ENCODE data around the gene RAD51B.

The RAD51B gene

DNA sequence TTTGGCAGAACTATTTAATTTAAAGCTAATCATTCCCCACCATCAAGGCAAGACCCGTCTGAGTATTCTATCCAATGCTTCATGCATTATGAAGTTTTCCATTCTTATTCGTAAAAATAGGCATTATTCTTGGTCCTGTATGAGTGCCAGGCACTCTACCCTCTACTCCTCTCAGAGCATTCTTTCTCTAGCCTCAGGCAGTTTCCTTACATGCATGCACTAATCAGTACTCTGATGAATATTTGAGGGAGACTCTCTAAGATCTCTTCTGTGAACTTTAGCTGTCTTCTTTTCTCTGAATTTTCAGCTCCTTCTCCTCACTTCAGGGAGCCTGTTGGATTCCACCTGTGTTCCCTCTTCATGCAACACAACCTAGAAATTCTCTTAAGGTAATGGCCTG, 334.7 kb downstream of the RAD51B start:
- no peak for DNase-seq

DNA sequence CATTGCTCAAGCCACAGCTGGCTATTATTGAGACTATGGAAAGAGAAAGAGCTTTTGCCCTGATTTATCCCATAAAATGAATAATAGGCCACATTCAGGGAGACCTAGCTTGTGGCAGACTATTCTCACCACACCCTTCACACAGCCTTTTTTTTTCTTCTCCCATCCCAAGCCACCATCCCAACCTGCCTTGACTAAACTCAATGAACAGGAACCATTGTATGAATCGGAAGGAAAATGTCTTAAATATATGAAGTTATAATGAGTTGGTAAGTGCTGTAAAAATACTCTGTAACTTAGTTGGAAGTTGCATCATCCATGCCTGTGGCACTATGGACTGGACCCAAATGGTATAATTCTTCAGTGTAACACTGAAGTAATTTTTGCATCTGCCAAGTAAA, 338.4 kb downstream of the RAD51B start:
- no peak for DNase-seq

DNA sequence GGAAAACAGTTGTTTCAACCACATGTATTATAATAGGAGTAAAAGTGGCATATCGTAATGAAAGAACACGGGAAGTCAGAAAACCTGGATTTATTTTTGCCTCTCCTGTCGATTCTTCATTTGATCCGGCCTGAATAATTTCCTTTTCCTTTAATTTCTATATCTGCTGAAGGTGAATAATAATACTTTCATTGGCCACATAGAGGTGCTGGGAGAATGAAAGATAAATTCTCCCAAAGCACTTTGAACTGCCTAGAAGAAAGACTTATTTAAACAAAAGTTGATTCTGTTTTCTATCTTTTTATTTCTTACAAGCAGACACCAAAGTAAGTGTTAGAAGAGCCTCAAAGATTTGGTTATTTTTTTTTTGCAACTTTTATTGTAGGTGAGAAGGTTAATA, 339.1 kb downstream of the RAD51B start:
- no peak for DNase-seq

DNA sequence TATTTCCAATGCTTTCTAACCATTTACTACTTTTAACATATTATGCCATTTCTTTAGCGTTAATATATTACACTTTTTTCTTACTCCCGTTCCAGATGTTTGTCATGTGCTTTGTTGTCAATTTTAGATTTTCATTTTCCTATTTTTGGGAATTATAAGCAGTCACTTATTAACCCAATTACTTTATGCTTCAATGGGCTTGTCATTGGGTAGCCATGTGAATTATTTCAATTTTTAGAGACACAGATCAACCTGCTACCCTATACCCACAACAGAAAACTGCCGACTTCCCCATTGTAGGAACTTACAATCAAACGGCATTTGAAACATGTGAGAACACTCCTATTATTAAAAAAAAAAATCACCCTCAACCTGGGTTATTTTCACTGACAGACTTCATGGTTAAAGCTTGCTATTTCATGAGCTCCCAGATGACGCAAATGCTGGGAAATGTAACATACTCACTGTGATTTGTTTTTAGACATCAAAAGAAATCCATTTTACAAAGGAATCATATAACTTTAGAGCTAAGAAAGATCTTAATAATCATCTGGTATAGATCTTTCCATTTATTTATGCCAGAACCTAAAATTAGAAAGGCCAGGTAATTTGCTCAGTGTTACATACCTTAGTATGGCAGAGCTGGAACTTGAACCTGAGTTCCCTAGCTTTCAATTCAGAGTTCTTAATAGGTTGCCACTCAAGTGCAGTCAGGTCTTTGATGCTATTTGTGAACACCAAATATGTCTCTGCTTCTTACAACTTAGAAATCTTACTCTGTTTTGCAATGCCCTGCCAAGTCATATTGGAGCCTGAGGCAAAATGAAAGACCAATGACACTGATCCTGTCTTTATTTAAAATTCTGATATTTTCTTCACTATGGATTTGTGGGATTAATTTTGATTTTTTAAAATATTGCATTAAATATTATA, 340.4 kb downstream of the RAD51B start:
- DNase-seq: no peak

DNA sequence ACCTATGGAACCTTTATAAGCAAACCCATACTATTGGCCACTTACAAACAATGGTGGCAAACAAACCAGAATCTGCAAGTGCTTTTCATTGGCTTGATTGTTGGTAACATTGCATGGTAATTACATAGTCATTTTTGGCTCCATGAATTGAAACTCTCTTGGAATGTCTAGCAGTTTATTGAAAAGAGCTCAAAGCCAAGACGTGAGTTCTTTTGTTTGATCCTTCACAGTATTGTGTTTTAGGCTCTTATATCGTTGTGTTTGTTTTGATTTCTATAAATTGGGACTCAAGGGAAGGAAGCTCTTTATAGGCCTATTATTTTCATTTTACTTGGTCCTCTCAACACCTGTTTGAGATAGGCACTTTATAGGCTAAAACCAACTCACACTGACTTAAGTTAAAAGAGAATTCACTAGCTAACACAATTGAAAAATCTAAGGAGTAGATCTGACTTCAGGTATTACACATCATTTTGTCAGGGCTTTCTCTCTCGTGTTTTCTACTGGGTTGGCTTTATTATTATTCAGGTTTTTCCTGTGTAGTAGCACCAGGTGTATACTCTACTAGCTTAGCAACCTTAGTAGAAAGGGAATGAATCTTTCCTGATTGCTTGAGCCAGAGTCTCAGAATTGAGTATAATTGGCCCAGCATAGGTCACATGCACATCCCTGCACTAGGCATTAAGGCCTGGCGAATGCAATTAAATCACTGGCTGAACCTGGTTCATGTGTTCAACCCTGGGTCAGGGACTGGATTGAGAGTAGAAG, 341.4 kb downstream of the RAD51B start:
- DNase-seq: no peak

DNA sequence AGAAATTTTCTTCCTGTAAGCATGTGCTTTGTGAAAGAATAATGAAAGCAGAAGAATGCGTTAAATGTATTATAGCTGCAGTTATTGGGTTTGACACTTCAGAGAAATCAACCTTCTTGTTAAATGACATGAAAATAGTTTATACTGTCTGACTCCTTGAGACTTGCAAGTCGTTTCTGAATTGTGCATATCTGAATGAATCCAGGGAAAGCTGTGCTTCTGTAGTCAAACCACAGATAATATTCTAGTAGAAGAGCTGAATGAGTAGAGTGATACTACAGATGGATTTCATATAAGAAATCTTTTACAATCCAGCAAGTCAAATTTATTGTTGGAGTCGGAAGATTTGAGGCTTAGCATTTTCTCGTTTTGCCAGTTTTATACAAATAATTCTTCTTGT, 343.3 kb downstream of the RAD51B start:
- no peak for DNase-seq

DNA sequence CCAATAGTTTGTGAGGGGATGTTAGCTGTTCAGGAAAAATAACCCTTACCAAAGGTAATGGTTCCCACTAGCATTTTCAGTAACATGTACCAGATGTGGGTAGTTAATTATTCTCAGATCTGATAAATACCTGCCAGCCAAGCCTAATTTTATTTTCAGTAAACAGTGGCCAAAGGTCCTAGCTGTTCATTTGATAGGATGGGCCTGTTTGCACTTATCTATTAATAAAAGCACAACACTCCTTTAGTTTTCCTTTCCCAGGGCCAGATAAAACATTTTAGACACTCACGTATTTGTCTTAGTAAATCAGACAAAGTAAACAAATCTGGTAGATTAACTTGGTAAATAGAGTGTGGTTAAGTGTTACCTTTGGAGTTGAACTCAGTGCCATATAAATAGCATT, 345.1 kb downstream of the RAD51B start:
- no peak for DNase-seq

DNA sequence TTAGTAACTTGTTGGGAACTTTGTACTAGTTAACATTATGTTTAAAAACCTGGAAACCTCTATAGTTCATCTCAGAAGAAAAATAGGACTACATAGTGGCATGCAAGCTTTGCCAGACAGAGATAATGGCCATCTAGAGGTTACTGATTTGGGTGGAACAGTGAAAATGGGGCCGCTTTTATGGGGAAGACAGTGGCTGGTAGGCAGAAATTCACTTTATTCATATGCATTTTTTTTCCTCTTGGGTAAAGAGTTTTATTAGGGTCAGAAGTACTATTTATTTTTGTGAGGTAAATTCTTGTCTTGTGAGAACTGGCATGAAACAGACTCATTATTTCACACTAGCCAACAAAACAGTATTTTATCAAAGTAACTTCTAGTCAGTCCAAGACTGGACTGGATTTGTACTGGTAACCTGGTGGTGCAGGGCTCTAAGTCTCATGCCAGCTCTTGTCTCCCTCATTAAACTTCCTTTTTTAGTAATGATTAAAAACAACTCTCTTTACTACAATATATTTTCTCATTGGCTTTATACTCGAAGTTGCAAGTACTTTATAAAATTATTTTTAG, 345.8 kb downstream of the RAD51B start:
- no peak for DNase-seq

DNA sequence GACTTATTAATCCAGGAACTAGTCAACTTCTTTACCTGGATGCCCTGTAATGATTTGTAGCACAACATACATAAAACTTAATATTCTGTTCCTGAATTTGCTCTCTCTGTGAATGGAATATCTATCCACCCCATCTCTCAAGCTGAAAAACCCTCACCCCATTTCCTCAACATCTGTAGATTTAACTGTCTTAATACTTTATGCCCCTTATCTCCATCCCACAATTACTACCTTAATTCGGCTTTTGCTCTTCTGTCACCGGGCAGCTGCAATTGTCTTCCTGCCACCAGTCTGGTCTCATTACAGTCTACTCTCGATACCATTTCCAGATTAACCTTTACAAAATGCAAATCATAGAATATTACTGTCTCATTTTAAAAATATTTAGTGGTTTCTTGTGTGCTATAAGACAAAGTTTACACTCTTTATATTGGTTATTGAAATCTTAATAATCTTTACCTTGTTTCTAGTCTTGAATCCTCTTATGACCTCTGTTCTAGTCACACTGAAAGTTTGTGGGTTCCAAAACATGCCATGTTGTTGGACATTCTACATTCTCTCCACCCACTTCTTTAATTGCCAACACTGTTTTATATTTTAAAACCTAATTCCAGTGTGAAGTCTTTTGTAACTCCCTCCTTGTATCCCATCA, 347.3 kb downstream of the RAD51B start:
- no peak for DNase-seq

DNA sequence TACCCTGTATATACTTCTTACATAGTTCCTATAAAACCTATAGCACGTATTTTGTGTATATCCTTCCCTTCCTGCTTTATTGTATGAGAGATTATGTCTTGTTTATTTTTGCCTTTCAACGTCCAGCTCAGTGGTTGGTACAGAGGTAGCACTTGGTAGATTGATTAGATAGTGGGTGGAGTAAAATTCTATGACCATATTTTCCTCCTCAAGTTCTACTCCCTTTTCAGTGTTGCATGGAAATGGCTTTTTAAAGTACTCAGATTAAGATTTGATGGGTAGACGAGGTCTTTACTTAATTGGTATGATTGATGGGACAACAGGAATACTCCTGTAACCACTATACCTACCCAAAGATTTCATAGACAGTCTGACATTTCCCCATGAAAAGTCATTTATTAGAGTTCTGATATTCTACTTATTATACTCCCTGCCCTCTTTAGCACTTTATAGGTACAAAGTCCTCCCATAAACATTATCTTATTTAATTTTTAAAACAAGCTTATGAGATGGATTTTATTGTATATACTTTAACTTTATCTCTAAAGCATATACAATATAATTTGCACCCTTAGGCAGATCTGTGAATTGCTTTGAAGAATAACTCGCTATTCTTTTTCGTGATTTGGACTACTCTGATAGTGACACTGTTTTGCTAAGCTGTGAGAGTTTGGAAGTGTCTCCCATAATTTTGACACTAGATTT, 348.0 kb downstream of the RAD51B start:
- no peak for DNase-seq

DNA sequence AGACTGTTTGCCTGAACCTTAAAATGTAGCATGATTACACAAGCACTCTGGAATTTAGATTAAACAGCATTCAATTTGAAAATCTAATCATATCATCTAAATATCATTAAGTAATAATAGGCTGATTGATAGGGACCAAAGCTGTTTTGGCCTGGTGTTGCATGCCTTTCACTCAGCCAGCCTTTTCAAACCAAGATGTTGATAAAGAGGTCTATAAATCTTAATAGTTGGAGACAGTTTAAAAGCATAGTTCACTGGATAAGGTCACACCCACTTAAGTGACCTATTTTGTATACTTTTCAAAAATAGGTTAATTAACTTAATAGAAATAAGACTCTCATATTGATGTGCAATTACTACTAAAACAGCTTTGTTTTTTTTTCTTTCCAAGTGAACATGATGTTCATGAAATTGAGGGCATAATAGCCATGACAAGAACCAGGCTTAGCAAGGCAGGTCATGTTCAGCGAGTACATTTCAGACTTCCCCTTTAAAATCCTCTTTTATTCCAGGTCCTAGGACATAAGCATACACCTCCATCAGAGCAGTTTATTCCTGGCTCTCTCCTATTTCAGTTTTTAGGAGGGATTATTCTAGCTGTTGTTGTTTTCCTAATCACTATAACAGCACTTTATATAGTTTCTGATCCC, 349.0 kb downstream of the RAD51B start:
- DNase-seq: no peak

DNA sequence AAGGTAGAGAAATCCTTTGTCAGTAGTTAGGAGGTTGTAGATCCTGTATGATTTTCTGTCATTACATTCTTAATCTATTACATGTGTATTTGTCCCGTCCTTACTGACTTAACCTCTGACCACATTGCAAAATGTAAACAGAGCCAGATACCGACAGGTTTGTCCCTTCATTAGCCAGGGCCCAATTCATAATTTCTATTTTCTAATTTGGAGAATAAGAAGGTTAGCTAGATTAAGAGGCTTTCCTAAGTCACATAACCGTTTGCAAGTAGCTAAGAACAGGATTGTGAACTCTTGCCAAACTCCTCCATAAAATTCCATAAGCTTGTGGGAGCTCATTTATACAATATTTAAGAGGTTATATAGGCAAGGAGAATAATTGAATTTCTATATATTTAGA, 352.6 kb downstream of the RAD51B start:
- no peak for DNase-seq

DNA sequence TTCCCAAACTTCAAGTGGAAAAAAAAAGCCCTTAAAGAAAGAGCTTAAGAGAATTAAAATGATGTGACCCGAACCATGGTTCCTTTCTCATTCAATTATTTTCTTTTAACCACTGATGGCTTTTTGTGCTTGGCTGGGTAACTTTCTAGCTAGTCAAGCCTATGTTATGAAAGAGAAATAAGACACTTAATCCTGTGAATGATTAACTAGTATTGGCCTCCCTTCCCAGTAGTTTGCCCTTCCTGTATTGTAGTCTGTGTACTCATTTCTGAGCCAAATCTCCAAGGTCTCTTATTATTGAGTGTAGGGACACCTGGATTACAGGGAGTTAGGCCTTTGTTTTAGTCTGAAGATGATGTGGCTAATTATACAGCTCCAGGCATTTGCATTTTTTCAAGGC, 353.0 kb downstream of the RAD51B start:
- no peak for DNase-seq

DNA sequence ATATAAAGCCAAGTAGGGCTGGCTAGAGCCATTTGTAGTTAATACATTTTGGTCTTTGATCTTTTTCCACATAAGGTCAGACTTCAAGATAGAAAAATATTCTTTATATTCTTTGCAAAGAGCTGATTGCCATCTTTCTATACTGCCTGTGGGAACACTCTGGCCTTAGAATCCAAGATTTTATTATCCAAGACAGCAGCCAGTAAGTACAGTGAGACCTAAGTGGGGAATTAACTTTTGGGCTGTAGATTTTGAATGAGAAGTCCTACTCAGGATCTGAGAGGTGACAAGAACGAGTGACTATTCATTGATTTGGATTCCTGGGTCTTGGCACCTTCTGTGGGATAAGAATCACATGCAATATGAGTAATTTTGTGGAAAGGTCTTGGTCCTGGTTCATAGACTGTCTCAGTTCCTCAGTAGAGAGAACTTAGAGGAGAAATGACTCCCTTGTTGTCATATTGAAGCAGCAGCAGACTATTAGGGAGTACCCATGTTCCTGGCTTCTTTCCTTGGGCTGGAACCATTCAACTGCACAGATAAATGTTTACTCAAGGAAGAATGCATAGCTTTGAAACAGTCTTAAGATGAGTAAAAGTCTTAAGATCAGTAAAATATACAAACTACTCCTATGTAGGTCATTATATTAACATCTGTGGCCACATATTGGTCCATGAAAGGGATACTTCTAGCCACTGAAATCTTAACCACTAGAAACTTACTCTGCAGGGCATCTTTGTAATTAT, 353.8 kb downstream of the RAD51B start:
- no peak for DNase-seq

DNA sequence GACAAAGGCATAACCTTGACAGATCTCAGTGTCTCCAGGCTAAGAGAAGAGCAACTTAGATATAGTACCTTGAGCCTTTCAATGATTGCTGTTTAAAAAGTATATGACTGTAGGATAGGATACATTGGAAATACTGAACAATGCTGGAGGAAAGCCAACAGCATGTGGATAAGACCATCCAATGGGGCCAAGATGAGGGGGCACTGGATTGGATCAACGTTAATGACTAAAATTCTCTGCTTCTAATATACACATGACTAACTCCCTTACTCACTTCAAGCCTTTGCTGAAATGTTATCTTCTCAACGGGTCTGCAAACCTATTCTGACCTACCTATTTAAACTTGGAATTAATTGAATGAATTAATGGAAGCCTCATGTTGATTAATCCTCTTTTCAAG, 354.9 kb downstream of the RAD51B start:
- DNase-seq: no peak

DNA sequence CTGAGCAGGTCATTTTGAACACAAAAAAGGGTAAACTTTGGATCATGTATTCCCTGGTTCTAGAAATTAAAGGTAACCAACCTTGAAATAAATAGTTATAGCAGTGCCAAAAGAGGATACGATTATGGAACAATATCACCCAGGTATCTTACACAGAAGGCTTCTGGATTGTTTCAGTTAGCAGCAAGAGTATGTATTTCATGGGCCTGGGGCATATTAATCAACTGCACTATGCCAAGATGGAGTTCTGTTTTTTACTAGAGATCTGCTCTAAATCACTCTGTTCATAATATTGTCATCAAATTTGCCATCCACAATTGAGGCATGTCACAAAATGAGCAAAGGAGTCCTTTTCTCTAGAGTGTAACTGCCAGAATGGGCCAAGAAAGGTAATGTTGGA, 357.1 kb downstream of the RAD51B start:
- no peak for DNase-seq

DNA sequence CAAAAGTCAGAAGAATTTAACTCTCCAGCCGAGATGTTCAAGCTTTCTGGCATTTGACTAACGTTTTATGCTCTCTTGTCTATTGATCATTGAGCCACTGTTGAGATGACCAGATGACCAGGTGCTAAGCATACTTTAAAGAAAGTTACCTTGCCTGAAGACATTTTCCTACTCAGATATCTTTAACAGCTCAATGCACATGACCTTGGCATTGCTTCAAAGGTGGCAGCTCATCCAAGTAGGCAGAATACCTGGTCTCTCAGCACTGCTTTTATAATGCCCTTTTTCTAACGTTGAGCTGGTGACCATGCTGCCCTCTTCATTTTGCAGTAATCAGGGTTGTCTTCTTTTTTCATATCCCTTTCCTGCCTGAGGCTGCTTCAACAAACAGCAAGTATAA, 358.1 kb downstream of the RAD51B start:
- no peak for DNase-seq

DNA sequence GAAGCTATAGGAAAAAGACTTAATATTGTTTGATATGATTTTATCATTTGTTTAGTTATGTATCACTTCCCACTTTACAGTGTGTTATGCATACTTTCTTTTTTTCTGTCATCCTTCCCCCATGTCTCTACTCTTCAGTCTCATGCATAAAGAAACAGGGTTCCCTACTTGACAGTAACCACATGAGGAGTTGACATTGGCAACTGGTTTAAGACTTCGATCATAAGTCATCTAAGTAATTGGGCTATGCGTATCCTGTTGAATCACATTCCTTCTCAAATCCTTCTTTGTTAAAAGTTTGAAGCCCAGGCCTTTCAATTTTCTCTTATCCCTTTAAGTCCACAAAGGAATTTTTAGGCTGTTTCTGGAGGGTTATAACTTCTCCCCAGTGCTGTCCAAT, 358.7 kb downstream of the RAD51B start:
- DNase-seq: no peak

DNA sequence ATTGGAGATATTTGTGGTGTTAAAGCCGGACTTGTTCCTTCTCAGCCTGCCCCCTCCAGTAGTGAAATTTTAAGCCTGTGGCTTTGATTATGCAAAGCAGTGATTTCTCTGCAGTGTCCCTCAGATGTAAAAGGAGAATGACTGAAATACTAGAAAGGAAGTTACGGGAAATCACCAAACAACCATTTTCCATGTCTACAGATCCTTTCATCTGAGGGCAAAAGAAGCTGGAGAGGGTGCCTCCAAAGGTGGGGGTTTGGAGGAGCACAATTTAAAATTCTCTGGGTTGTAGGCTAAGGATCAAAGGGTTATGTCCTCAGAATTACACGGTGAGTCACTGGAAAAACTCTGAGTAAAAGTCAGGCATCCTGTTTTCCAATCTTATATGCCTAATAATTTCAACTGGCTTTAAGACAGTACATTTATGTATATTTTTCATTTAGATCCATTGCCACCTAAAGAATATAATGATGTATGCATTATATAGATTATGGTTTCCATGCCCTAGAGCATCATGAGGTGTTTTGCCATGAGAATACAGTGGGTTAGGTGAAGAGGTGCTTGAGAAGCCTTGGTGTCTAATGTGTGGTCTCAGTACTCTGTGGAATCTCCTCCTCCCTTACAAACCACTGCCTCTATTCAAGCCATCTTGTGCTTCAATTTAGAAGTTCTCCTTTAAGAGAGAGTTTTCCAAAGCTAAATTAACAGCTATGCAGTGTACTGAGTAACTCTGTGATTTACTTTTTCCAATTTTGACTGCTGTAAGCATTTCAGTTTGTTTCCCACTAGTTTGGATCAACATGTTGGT, 362.1 kb downstream of the RAD51B start:
- no peak for DNase-seq

DNA sequence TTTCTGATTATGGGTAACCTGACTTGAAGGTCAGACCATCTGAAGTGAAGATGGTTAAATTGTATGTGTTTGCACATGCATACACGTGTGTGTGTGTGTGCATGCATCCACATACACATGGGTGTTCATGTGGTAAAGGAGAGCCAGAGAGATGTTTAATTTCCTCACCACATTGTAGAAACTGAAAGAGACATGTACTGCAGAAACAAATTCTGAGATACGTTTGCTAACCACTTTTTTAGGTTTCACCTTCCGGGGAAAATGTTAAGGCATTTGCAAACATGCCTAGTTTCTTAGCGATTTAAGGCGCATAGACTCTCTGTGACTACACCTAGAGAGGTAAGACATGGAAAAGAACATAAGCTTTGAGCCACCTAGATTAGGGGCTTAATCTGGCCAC, 362.9 kb downstream of the RAD51B start:
- no peak for DNase-seq
